GM13976 (cell line): ENCODE results near the gene MIOX.

Experiments
- DNase-seq: peaks from one replicate; pipeline ENCODE4 v3.0.0; 2012; ENCODE audit warnings: low spot score
- CTCF ChIP-seq: IDR thresholded peaks from 2 replicates; pipeline ENCODE4 v1.5.1; 2012; ENCODE audit warnings: borderline replicate concordance, mild to moderate bottlenecking; ENCODE audit not compliant: insufficient read depth; ENCODE audit errors: extremely low read depth, missing control alignments, control extremely low read depth
- in situ Hi-C: fragments of 300-500 bp; cut with MboI; formaldehyde crosslinking; loops from one replicate; pipeline ENCODE4 v1.12.0; 2022; ENCODE audit warnings: low sequenced_read_pairs, mixed read lengths, inconsistent platforms; ENCODE audit not compliant: unreplicated experiment

MIOX gene

GRCh38 chr22:50479721-50480120 is 6.9 kb upstream of the MIOX start:
- no peak for DNase-seq
- TF ChIP-seq CTCF: no peak
- in situ Hi-C loops: no loop called here

DNA sequence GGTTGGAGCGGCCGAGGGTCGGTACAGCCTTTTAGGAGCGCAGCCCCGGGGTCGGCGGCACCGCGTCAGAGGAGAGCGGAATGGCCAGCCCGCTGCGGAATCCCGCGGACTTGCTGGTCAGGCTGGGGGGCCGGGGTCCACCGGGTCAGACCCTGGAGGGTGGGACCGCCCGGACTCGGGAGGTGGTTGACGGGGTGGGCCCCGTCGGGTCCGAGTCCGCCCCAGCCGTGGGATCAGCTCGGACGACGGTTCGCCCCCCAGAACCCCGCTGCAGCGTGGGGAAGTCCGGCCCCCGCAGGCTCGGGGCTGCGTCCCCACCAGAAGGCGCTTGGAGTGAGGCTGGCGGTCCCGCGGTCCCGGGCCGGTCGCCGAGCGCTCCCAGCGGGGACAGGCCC is 5.6 kb upstream of the MIOX start:
- in situ Hi-C loops: no loop called here
- no peak for DNase-seq
- TF ChIP-seq CTCF: no peak

DNA sequence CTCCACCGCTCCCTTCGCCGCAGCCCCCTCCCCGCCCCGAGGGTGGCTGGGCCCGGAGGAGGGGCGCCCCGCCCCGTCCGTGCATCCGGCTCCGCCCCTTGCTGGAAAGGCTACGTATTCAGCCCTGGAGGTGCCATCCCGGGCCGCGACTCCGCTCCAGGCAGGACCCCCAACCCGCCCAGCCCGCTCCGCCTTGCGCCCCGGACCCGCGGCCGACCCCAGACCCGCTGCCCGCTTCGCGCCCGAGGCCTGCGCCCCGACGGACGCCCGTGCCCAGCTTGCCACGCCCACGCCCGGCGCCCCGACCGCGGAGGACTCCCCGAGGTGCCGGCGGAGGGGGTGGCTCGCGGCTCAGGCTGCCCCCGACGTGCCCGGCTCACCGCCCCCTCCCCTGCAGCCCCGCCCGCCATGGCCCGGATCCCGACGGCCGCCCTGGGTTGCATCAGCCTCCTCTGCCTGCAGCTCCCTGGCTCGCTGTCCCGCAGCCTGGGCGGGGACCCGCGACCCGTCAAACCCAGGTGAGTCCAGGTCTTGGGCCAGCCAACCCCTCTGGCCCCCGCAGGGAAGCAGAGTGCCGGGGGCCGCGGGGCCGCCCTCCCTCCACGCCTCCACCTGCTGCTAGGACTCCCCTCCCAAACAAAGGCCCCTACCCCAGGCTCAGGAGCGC is 5.1 kb upstream of the MIOX start, which contains the start of gene ADM2:
Gene ADM2, plus strand, starts transcription at position 104 of the 667 bp plus-strand sequence. Its CDS starts 305 bp downstream, at position 409.
- peak; percentile 80 for DNase-seq
- in situ Hi-C loops: no loop called here
- TF ChIP-seq CTCF: no peak

- DNase-seq: no peak
- in situ Hi-C loops: no loop called here
- TF ChIP-seq CTCF: no peak
These were observed 4.3 kb upstream of the MIOX start for GRCh38 chr22:50482107-50483074.

DNA sequence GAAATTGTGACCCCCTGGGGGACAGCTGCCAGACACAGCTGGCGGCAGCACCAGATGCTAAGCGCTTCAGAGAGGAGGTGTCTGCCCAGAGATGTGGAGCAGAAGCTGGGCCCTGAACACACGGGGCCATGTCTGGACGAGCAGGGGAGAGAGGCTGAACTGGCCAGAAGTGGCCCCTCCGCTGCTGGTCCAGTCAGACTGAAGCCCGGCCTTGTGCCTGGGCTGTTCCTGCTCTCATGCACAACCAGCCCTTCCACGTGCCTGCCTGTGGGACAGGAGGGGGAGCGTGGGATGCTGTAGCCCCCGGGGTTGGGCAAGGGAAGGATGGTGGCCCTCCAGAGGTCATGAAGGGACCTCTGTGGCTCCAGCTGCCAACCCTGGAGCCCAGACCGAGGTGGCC is 3.6 kb upstream of the MIOX start:
- in situ Hi-C loops: no loop called here
- TF ChIP-seq CTCF: no peak
- DNase-seq: no peak

DNA sequence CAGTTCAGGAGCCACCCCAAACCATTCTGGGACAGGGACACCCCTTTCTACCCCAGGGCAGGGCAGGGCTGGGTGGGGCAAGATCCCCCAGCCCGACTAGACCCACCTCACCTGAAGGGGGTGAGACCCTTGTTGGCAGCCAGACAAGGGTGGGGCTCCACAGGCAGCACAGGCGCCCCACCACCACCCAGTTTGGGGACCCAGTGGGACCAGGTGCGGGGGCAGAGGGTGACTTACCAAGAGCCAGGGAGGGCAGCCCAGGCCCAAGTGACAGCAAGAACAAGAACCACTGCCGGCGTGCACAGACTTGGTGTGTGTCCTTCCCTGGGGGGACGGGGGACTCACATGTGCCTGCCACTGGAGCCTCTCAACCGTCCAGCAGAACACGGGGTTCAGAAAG is 3.1 kb upstream of the MIOX start:
- TF ChIP-seq CTCF: no peak
- no peak for DNase-seq
- in situ Hi-C loops: no loop called here
